IPS-NIHi7 (cell line): ENCODE measurements around the gene RPLP2.
A peak's percentile ranks its signal among the peaks of the same experiment; 100 is the strongest.

Source experiments
- DNase-seq: peaks from one replicate; pipeline ENCODE4 v3.0.0; 2012; ENCODE audit warnings: mixed read lengths; ENCODE audit errors: extremely low spot score

The RPLP2 gene

GRCh38 chr11:773830-774229 lies 35.9 kb upstream of the RPLP2 start:
- no peak for DNase-seq

- no peak for DNase-seq
Observed at GRCh38 chr11:774873-775592, 34.7 kb upstream of the RPLP2 start.

- no peak for DNase-seq
Observed at GRCh38 chr11:776263-776560, 33.6 kb upstream of the RPLP2 start.

GRCh38 chr11:776561-777287 lies 33.0 kb upstream of the RPLP2 start:
- peak; percentile 91 for DNase-seq

- DNase-seq = peak; percentile 98
Observed at GRCh38 chr11:777288-778255, 32.2 kb upstream of the RPLP2 start, which contains the start of gene GATD1. GATD1 (minus strand) TSS chr11:777487; CDS start chr11:777462, 25 bp downstream.

- DNase-seq = no peak
Observed at GRCh38 chr11:778976-779954, 30.5 kb upstream of the RPLP2 start.

- no peak for DNase-seq
Observed at GRCh38 chr11:779955-780532, 29.7 kb upstream of the RPLP2 start.

- no peak for DNase-seq
Observed at GRCh38 chr11:782264-783174, 27.2 kb upstream of the RPLP2 start.

GRCh38 chr11:783581-784015 lies 26.2 kb upstream of the RPLP2 start:
- peak; percentile 90 for DNase-seq

- DNase-seq = no peak
Observed at GRCh38 chr11:786235-787083, 23.3 kb upstream of the RPLP2 start.

GRCh38 chr11:787084-787675 lies 22.6 kb upstream of the RPLP2 start:
- no peak for DNase-seq

- no peak for DNase-seq
Observed at GRCh38 chr11:788009-788640, 21.6 kb upstream of the RPLP2 start.

GRCh38 chr11:788953-789940 lies 20.5 kb upstream of the RPLP2 start:
- no peak for DNase-seq

GRCh38 chr11:789943-790342 lies 19.8 kb upstream of the RPLP2 start, which contains the start of gene CEND1:
CEND1 (minus strand) TSS chr11:790090; CDS start chr11:788576, 1,514 bp downstream.
- DNase-seq = peak; percentile 63

GRCh38 chr11:790721-791564 lies 18.8 kb upstream of the RPLP2 start:
- peak; percentile 73 for DNase-seq
